Measurements from ENCODE around the gene LTBP1. TPM values are rescaled to one million over a fixed set of nuclear protein-coding genes. Genes with fewer than 3 reads are reported as not detected.

The LTBP1 gene
- polyA plus RNA-seq, 2 donors: 4.3 to 13.9 TPM

DNA sequence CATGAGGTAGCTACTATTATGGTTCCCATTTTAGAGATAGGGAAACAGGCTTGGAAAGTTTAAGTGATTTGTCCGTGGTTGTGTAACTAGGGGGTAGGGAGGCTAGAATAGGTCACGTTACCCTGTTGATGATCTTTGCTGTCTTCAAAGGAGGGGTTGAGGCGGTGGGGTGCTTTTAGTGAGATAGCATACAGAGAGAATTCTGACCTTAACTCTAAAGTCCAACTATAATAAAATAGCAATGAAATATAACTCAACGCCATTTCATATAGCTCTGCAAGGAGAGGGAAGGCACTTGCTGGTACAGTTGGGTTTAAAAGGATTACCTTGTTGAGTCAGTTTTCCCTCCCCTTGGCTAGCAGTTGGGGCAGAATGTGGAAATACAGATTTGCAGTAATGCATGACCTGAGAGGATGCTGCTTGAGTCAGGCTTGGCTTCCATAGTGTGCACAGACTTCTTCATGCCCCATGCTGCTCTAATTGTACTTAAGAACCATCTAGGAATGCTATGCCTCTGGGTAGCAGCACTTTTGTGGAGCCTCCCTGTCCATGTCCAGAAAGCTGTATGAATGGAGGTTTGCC is 143.9 kb downstream of the LTBP1 start:
- no peak overlapping the region for H3K4me3 ChIP-seq (ENCODE audit: low read depth in 1 of 2, low read length in 2 of 2)
- H3K27me3 ChIP-seq (ENCODE audit: control insufficient read depth in 1 of 2, insufficient read depth in 2 of 2, low read length in 2 of 2): no peaks in the 10 kb centered on the region
- H3K36me3 ChIP-seq (ENCODE audit: control insufficient read depth in 2 of 2, insufficient read depth in 2 of 2, low read length in 1 of 2): no peaks in the 10 kb centered on the region
- 81 to 94% methylated on average over 4 of the region's 4 CpGs for WGBS, 2 donors
- no peaks in the 10 kb centered on the region for H3K9me3 ChIP-seq (ENCODE audit: control insufficient read depth in 2 of 2, insufficient read depth in 1 of 2, low read depth in 1 of 2, low read length in 1 of 2)
- H3K4me1 ChIP-seq (ENCODE audit: control insufficient read depth in 2 of 2, insufficient read depth in 2 of 2, low read length in 1 of 2): peaks cover 0 to 8% of the 10 kb centered on the region in 2 donors
- no peak overlapping the region for H3K27ac ChIP-seq (ENCODE audit: low read depth in 2 of 2, low read length in 1 of 2)

DNA sequence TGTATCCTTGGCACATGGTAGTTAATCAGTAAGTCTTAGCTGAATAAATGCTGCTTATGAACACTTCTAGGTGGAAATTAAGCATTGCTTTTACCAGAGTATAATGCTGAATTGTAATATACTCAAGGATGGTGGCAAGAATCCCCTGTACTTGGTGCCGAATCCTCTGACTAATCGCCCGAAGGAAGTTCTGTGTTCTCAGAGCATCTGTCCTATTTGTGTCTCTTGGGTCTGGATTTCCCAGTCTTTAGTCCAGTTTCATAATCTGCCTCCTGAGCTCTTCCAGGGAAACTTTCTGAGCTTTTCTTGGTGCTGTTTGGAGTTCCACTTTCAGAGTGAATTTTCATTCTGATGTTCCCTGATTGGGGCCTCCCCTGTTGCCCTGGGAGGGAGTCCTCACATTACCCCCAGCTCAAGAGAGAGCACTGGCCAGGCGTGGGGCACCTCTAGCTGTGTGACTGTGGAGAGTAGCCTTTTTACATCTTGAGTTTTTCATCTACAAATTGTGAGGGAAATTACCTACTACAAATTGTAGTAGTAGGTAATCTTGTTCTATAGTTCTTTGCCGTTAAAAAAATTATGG is 144.9 kb downstream of the LTBP1 start:
- H3K4me3 ChIP-seq (ENCODE audit: low read depth in 1 of 2, low read length in 2 of 2): no peak overlapping the region
- no peaks in the 10 kb centered on the region for H3K9me3 ChIP-seq (ENCODE audit: control insufficient read depth in 2 of 2, insufficient read depth in 1 of 2, low read depth in 1 of 2, low read length in 1 of 2)
- no peak overlapping the region for H3K27ac ChIP-seq (ENCODE audit: low read depth in 2 of 2, low read length in 1 of 2)
- H3K36me3 ChIP-seq (ENCODE audit: control insufficient read depth in 2 of 2, insufficient read depth in 2 of 2, low read length in 1 of 2): no peaks in the 10 kb centered on the region
- H3K27me3 ChIP-seq (ENCODE audit: control insufficient read depth in 1 of 2, insufficient read depth in 2 of 2, low read length in 2 of 2): no peaks in the 10 kb centered on the region
- H3K4me1 ChIP-seq (ENCODE audit: control insufficient read depth in 2 of 2, insufficient read depth in 2 of 2, low read length in 1 of 2): peaks cover 0 to 2% of the 10 kb centered on the region in 2 donors
- WGBS, 2 donors: 84 to 85% methylated on average over 5 of the region's 5 CpGs

DNA sequence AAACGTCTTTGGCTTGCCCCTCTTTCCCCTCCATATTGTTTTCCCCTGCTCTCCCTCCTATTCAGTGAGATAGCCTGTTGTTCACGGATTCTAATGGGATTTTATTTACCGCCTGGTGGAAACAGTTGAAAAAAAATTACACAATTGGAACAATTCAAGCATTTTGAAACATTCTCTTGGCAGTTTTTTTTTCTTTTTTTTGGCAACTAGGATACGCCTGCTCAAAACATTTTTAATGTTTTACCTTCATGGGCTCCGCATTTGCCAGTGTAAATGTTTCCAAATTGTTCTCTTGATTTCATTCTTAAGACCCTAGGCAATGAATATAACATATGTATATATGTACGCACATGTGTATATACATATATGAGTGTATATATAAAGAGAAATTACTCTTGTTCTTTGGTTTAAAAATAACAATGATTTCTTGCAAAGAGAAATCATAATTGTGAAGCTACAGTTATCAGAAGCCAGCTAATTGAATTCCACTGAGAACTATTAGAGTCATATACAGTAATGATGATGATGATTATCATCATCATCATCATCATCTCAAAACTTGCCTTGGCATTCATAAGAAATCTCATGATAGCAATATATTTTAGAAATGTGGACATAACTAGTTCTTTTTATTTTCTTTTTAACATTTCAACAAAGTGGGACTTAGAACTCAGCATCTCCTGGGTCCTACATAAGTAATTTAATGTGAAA is 146.7 kb downstream of the LTBP1 start:
- Histone ChIP-seq H3K27ac (ENCODE audit: low read depth in 2 of 2, low read length in 1 of 2) (no peak overlapping the region), H3K36me3 (ENCODE audit: control insufficient read depth in 2 of 2, insufficient read depth in 2 of 2, low read length in 1 of 2) (no peaks in the 10 kb centered on the region), H3K27me3 (ENCODE audit: control insufficient read depth in 1 of 2, insufficient read depth in 2 of 2, low read length in 2 of 2) (no peaks in the 10 kb centered on the region), H3K4me3 (ENCODE audit: low read depth in 1 of 2, low read length in 2 of 2) (no peak overlapping the region), H3K9me3 (ENCODE audit: control insufficient read depth in 2 of 2, insufficient read depth in 1 of 2, low read depth in 1 of 2, low read length in 1 of 2) (no peaks in the 10 kb centered on the region), H3K4me1 (ENCODE audit: control insufficient read depth in 2 of 2, insufficient read depth in 2 of 2, low read length in 1 of 2) (peaks cover 0 to 2% of the 10 kb centered on the region in 2 donors)
- 85 to 90% methylated on average over 6 of the region's 6 CpGs for WGBS, 2 donors

DNA sequence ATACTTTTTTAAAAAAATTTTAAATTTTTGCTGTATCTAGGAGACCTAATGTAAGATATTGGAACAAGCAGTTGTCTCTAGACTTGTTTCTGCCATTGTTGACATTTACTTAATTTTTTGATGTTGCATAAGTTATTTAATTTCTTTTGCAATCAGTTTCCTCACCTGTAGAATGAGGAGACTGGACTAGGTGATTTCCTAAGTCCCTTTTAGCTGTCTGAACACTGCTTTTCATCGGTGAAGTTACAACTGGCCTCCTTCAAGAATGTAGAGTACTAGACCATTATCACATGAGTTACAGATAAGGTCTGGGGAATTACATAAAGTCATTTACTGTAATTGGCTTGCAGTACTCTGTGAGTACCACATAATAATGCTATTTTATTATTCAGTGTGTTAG is 147.6 kb downstream of the LTBP1 start:
- H3K36me3 ChIP-seq (ENCODE audit: control insufficient read depth in 2 of 2, insufficient read depth in 2 of 2, low read length in 1 of 2): no peaks in the 10 kb centered on the region
- H3K27me3 ChIP-seq (ENCODE audit: control insufficient read depth in 1 of 2, insufficient read depth in 2 of 2, low read length in 2 of 2): no peaks in the 10 kb centered on the region
- no peak overlapping the region for H3K4me3 ChIP-seq (ENCODE audit: low read depth in 1 of 2, low read length in 2 of 2)
- H3K9me3 ChIP-seq (ENCODE audit: control insufficient read depth in 2 of 2, insufficient read depth in 1 of 2, low read depth in 1 of 2, low read length in 1 of 2): no peaks in the 10 kb centered on the region
- H3K27ac ChIP-seq (ENCODE audit: low read depth in 2 of 2, low read length in 1 of 2): no peak overlapping the region
- WGBS, 2 donors: 60 to 66% methylated on average over 1 of the region's 1 CpG
- H3K4me1 ChIP-seq (ENCODE audit: control insufficient read depth in 2 of 2, insufficient read depth in 2 of 2, low read length in 1 of 2): peaks cover 0 to 2% of the 10 kb centered on the region in 2 donors

DNA sequence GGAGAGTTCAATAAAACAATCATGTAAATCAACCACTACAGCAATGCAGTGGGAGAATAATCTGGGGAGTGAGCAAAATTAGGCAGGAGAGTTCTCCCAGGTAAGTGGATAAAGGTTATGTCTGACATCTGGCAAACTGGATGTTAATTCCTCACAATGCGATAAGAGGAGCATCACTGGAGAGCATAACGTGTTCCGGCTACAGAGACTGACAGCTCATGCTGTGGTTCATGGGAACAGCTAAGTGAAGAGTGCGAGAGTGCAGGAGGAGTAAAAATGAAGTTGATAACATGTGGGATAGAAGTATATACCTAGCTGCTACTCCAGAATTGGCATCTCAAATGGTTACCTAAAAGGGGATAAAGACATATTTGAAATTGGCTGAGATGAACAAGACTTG is 153.2 kb downstream of the LTBP1 start:
- 92 to 96% methylated on average over 4 of the region's 4 CpGs for WGBS, 2 donors
- H3K27me3 ChIP-seq (ENCODE audit: control insufficient read depth in 1 of 2, insufficient read depth in 2 of 2, low read length in 2 of 2): no peaks in the 10 kb centered on the region
- no peaks in the 10 kb centered on the region for H3K9me3 ChIP-seq (ENCODE audit: control insufficient read depth in 2 of 2, insufficient read depth in 1 of 2, low read depth in 1 of 2, low read length in 1 of 2)
- H3K4me3 ChIP-seq (ENCODE audit: low read depth in 1 of 2, low read length in 2 of 2): no peak overlapping the region
- peaks cover 0 to 2% of the 10 kb centered on the region in 2 donors for H3K4me1 ChIP-seq (ENCODE audit: control insufficient read depth in 2 of 2, insufficient read depth in 2 of 2, low read length in 1 of 2)
- no peak overlapping the region for H3K27ac ChIP-seq (ENCODE audit: low read depth in 2 of 2, low read length in 1 of 2)
- no peaks in the 10 kb centered on the region for H3K36me3 ChIP-seq (ENCODE audit: control insufficient read depth in 2 of 2, insufficient read depth in 2 of 2, low read length in 1 of 2)

DNA sequence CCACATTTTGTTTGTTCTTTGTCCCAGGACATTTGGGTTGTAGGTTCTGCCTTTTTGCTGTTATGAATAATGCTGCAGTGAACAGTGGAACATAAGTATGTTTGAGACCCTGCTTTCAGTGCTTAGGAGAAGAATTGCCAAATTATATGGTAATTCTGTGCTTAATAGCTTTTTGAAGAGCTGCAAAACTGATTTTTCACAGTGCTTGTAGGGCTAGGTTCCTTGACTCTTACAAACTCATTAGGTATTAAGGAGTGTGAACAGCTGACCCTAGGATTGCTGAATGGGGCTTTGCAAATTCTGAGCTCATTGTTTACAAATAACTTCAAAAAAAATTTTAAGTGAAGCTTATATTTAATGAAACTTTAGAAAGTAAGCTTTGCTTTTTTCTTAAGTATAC is 154.2 kb downstream of the LTBP1 start:
- H3K4me1 ChIP-seq (ENCODE audit: control insufficient read depth in 2 of 2, insufficient read depth in 2 of 2, low read length in 1 of 2): peaks cover 0 to 2% of the 10 kb centered on the region in 2 donors
- H3K4me3 ChIP-seq (ENCODE audit: low read depth in 1 of 2, low read length in 2 of 2): no peak overlapping the region
- no peaks in the 10 kb centered on the region for H3K27me3 ChIP-seq (ENCODE audit: control insufficient read depth in 1 of 2, insufficient read depth in 2 of 2, low read length in 2 of 2)
- no peak overlapping the region for H3K27ac ChIP-seq (ENCODE audit: low read depth in 2 of 2, low read length in 1 of 2)
- no peaks in the 10 kb centered on the region for H3K9me3 ChIP-seq (ENCODE audit: control insufficient read depth in 2 of 2, insufficient read depth in 1 of 2, low read depth in 1 of 2, low read length in 1 of 2)
- no peaks in the 10 kb centered on the region for H3K36me3 ChIP-seq (ENCODE audit: control insufficient read depth in 2 of 2, insufficient read depth in 2 of 2, low read length in 1 of 2)

DNA sequence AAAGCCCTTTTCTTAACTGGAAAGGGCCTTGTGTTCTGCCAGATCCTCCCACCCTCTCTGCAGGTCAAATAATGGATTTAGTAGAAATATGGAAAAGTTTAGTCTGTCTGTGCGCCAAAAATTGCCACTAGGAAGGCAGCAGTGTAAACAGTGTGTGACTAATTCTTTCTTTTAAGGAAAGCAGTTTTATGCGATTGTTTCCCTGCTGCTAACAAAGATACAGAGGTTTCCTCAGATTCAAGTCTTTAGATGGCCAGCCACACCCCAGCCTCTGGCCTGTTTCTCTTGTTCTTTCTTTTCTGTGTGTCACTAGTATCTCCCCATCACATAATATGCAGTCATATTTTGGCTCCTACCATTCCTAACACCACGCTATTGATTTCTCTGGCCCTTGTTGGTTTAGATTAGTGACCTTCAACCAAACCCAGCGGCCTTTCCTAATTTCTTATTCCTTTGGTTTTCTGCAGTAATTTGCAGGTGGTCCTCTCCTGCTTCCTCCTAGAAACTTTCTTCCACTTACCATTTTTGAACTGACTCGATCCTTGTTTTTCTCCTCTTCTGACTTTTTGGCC is 157.4 kb downstream of the LTBP1 start:
- no peak overlapping the region for H3K27ac ChIP-seq (ENCODE audit: low read depth in 2 of 2, low read length in 1 of 2)

DNA sequence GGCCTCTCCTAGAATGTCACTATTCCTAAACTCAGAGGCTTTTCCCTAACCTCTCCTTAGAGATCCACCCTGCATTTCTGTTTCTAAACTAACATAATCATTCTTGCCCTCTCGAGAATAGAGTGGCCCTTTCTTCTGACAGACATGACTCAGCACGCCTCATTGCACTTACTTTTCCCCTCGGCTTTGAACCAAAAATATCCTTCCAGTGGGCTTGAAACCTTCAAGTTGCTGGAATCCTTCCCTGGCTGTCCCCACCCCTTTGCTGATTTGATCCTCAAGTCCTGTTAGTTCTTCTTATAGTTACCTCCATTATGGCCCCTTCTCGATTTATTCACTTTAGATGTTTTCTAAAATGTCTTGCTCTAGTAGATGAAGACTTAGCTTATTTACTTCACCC is 158.0 kb downstream of the LTBP1 start:
- Histone ChIP-seq H3K27ac (ENCODE audit: low read depth in 2 of 2, low read length in 1 of 2) (peak overlapping the region in 1 of 2 donors; percentile 24), H3K4me1 (ENCODE audit: control insufficient read depth in 2 of 2, insufficient read depth in 2 of 2, low read length in 1 of 2) (peaks cover 0 to 2% of the 10 kb centered on the region in 2 donors), H3K9me3 (ENCODE audit: control insufficient read depth in 2 of 2, insufficient read depth in 1 of 2, low read depth in 1 of 2, low read length in 1 of 2) (no peaks in the 10 kb centered on the region), H3K36me3 (ENCODE audit: control insufficient read depth in 2 of 2, insufficient read depth in 2 of 2, low read length in 1 of 2) (no peaks in the 10 kb centered on the region), H3K4me3 (ENCODE audit: low read depth in 1 of 2, low read length in 2 of 2) (no peak overlapping the region), H3K27me3 (ENCODE audit: control insufficient read depth in 1 of 2, insufficient read depth in 2 of 2, low read length in 2 of 2) (no peaks in the 10 kb centered on the region)
- 44 to 65% methylated on average over 4 of the region's 4 CpGs for WGBS, 2 donors

More for the DNA sequence above, 157.4 kb downstream of the LTBP1 start:
- H3K9me3 ChIP-seq (ENCODE audit: control insufficient read depth in 2 of 2, insufficient read depth in 1 of 2, low read depth in 1 of 2, low read length in 1 of 2): no peaks in the 10 kb centered on the region
- WGBS, 2 donors: 48 to 64% methylated on average over 5 of the region's 5 CpGs
- no peaks in the 10 kb centered on the region for H3K27me3 ChIP-seq (ENCODE audit: control insufficient read depth in 1 of 2, insufficient read depth in 2 of 2, low read length in 2 of 2)
- no peaks in the 10 kb centered on the region for H3K36me3 ChIP-seq (ENCODE audit: control insufficient read depth in 2 of 2, insufficient read depth in 2 of 2, low read length in 1 of 2)
- H3K4me3 ChIP-seq (ENCODE audit: low read depth in 1 of 2, low read length in 2 of 2): no peak overlapping the region
- peaks cover 0 to 2% of the 10 kb centered on the region in 2 donors for H3K4me1 ChIP-seq (ENCODE audit: control insufficient read depth in 2 of 2, insufficient read depth in 2 of 2, low read length in 1 of 2)

DNA sequence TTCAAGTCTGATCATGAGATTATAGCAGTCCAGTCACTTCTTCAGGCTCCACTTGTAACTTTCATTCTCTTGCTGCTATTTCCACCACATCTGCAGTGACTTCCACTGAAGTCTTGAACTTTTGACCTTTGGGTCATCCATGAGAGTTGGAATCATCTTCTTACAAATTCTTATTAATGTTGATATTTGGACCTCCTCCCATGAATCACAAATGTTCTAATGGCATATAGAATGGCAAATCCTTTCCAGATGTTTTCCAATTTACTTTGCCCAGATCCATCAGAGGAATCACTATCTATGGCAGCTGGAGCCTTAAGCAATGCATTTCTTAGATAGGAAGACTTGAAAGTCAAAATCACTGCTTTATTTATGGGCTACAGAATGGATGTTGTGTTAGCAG is 159.4 kb downstream of the LTBP1 start:
- Histone ChIP-seq H3K27me3 (ENCODE audit: control insufficient read depth in 1 of 2, insufficient read depth in 2 of 2, low read length in 2 of 2) (no peaks in the 10 kb centered on the region), H3K9me3 (ENCODE audit: control insufficient read depth in 2 of 2, insufficient read depth in 1 of 2, low read depth in 1 of 2, low read length in 1 of 2) (no peaks in the 10 kb centered on the region), H3K4me3 (ENCODE audit: low read depth in 1 of 2, low read length in 2 of 2) (no peak overlapping the region), H3K36me3 (ENCODE audit: control insufficient read depth in 2 of 2, insufficient read depth in 2 of 2, low read length in 1 of 2) (no peaks in the 10 kb centered on the region), H3K27ac (ENCODE audit: low read depth in 2 of 2, low read length in 1 of 2) (no peak overlapping the region), H3K4me1 (ENCODE audit: control insufficient read depth in 2 of 2, insufficient read depth in 2 of 2, low read length in 1 of 2) (peaks cover 0 to 2% of the 10 kb centered on the region in 2 donors)

All from esophagus (tissue), 2 donors.